Measurements from ENCODE around the gene DRC7.

Gene DRC7

GRCh38 chr16:57651344-57652333, 43.0 kb upstream of the DRC7 start:
- Histone ChIP-seq H3K9me3 (ENCODE audit: control insufficient read depth in 1 of 2, low read length in 2 of 2) (no peaks in the 10 kb centered on the region), H3K4me3 (ENCODE audit: low read depth in 1 of 2, low read length in 2 of 2) (no peak overlapping the region), H3K27ac (ENCODE audit: low read length) (no peak overlapping the region), H3K36me3 (ENCODE audit: control insufficient read depth in 1 of 2, insufficient read depth in 2 of 2, low read length in 2 of 2) (peaks cover 0 to 4% of the 10 kb centered on the region in 2 donors), H3K4me1 (ENCODE audit: control insufficient read depth in 1 of 2, insufficient read depth in 2 of 2, low read length in 2 of 2) (no peaks in the 10 kb centered on the region), H3K27me3 (ENCODE audit: low read depth, low read length) (no peaks in the 10 kb centered on the region)

- Histone ChIP-seq H3K4me1 (ENCODE audit: control insufficient read depth in 1 of 2, insufficient read depth in 2 of 2, low read length in 2 of 2) (no peaks in the 10 kb centered on the region), H3K4me3 (ENCODE audit: low read depth in 1 of 2, low read length in 2 of 2) (no peak overlapping the region), H3K9me3 (ENCODE audit: control insufficient read depth in 1 of 2, low read length in 2 of 2) (no peaks in the 10 kb centered on the region), H3K27me3 (ENCODE audit: low read depth, low read length) (no peaks in the 10 kb centered on the region), H3K36me3 (ENCODE audit: control insufficient read depth in 1 of 2, insufficient read depth in 2 of 2, low read length in 2 of 2) (peaks cover 0 to 4% of the 10 kb centered on the region in 2 donors), H3K27ac (ENCODE audit: low read length) (no peak overlapping the region)
Observed at GRCh38 chr16:57652695-57653471, 41.7 kb upstream of the DRC7 start.

GRCh38 chr16:57653936-57654335, 40.7 kb upstream of the DRC7 start:
- H3K27ac ChIP-seq (ENCODE audit: low read length), result no peak overlapping the region
- H3K27me3 ChIP-seq (ENCODE audit: low read depth, low read length), result no peaks in the 10 kb centered on the region
- no peak overlapping the region for H3K4me3 ChIP-seq (ENCODE audit: low read depth in 1 of 2, low read length in 2 of 2)
- H3K9me3 ChIP-seq (ENCODE audit: control insufficient read depth in 1 of 2, low read length in 2 of 2), result no peaks in the 10 kb centered on the region
- H3K36me3 ChIP-seq (ENCODE audit: control insufficient read depth in 1 of 2, insufficient read depth in 2 of 2, low read length in 2 of 2), result peaks cover 0 to 9% of the 10 kb centered on the region in 2 donors
- H3K4me1 ChIP-seq (ENCODE audit: control insufficient read depth in 1 of 2, insufficient read depth in 2 of 2, low read length in 2 of 2), result no peaks in the 10 kb centered on the region

GRCh38 chr16:57656342-57656955, 38.2 kb upstream of the DRC7 start:
- H3K36me3 ChIP-seq (ENCODE audit: control insufficient read depth in 1 of 2, insufficient read depth in 2 of 2, low read length in 2 of 2), result peaks cover 0 to 9% of the 10 kb centered on the region in 2 donors
- H3K27me3 ChIP-seq (ENCODE audit: low read depth, low read length), result no peaks in the 10 kb centered on the region
- no peaks in the 10 kb centered on the region for H3K9me3 ChIP-seq (ENCODE audit: control insufficient read depth in 1 of 2, low read length in 2 of 2)
- no peaks in the 10 kb centered on the region for H3K4me1 ChIP-seq (ENCODE audit: control insufficient read depth in 1 of 2, insufficient read depth in 2 of 2, low read length in 2 of 2)
- no peak overlapping the region for H3K27ac ChIP-seq (ENCODE audit: low read length)
- H3K4me3 ChIP-seq (ENCODE audit: low read depth in 1 of 2, low read length in 2 of 2), result no peak overlapping the region

- no peak overlapping the region for H3K27ac ChIP-seq (ENCODE audit: low read length)
- H3K4me3 ChIP-seq (ENCODE audit: low read depth in 1 of 2, low read length in 2 of 2), result no peak overlapping the region
- H3K4me1 ChIP-seq (ENCODE audit: control insufficient read depth in 1 of 2, insufficient read depth in 2 of 2, low read length in 2 of 2), result no peaks in the 10 kb centered on the region
- H3K9me3 ChIP-seq (ENCODE audit: control insufficient read depth in 1 of 2, low read length in 2 of 2), result no peaks in the 10 kb centered on the region
- peaks cover 0 to 9% of the 10 kb centered on the region in 2 donors for H3K36me3 ChIP-seq (ENCODE audit: control insufficient read depth in 1 of 2, insufficient read depth in 2 of 2, low read length in 2 of 2)
- H3K27me3 ChIP-seq (ENCODE audit: low read depth, low read length), result no peaks in the 10 kb centered on the region
Observed at GRCh38 chr16:57657228-57657627, 37.4 kb upstream of the DRC7 start.

GRCh38 chr16:57658130-57658877, 36.3 kb upstream of the DRC7 start:
- Histone ChIP-seq H3K4me1 (ENCODE audit: control insufficient read depth in 1 of 2, insufficient read depth in 2 of 2, low read length in 2 of 2) (no peaks in the 10 kb centered on the region), H3K9me3 (ENCODE audit: control insufficient read depth in 1 of 2, low read length in 2 of 2) (no peaks in the 10 kb centered on the region), H3K36me3 (ENCODE audit: control insufficient read depth in 1 of 2, insufficient read depth in 2 of 2, low read length in 2 of 2) (peaks cover 0 to 9% of the 10 kb centered on the region in 2 donors)

GRCh38 chr16:57658878-57659674, 35.5 kb upstream of the DRC7 start:
- Histone ChIP-seq H3K9me3 (ENCODE audit: control insufficient read depth in 1 of 2, low read length in 2 of 2) (no peaks in the 10 kb centered on the region), H3K4me3 (ENCODE audit: low read depth in 1 of 2, low read length in 2 of 2) (no peak overlapping the region), H3K4me1 (ENCODE audit: control insufficient read depth in 1 of 2, insufficient read depth in 2 of 2, low read length in 2 of 2) (no peaks in the 10 kb centered on the region), H3K27me3 (ENCODE audit: low read depth, low read length) (no peaks in the 10 kb centered on the region), H3K36me3 (ENCODE audit: control insufficient read depth in 1 of 2, insufficient read depth in 2 of 2, low read length in 2 of 2) (peaks cover 0 to 9% of the 10 kb centered on the region in 2 donors), H3K27ac (ENCODE audit: low read length) (no peak overlapping the region)

More at GRCh38 chr16:57658130-57658877, 36.3 kb upstream of the DRC7 start:
- H3K27ac ChIP-seq (ENCODE audit: low read length), result no peak overlapping the region
- H3K27me3 ChIP-seq (ENCODE audit: low read depth, low read length), result no peaks in the 10 kb centered on the region
- no peak overlapping the region for H3K4me3 ChIP-seq (ENCODE audit: low read depth in 1 of 2, low read length in 2 of 2)

GRCh38 chr16:57660715-57661463, 33.7 kb upstream of the DRC7 start:
- Histone ChIP-seq H3K27me3 (ENCODE audit: low read depth, low read length) (no peaks in the 10 kb centered on the region), H3K4me1 (ENCODE audit: control insufficient read depth in 1 of 2, insufficient read depth in 2 of 2, low read length in 2 of 2) (no peaks in the 10 kb centered on the region), H3K9me3 (ENCODE audit: control insufficient read depth in 1 of 2, low read length in 2 of 2) (no peaks in the 10 kb centered on the region), H3K27ac (ENCODE audit: low read length) (no peak overlapping the region), H3K36me3 (ENCODE audit: control insufficient read depth in 1 of 2, insufficient read depth in 2 of 2, low read length in 2 of 2) (peaks cover 0 to 9% of the 10 kb centered on the region in 2 donors), H3K4me3 (ENCODE audit: low read depth in 1 of 2, low read length in 2 of 2) (no peak overlapping the region)

- no peak overlapping the region for H3K4me3 ChIP-seq (ENCODE audit: low read depth in 1 of 2, low read length in 2 of 2)
- no peaks in the 10 kb centered on the region for H3K9me3 ChIP-seq (ENCODE audit: control insufficient read depth in 1 of 2, low read length in 2 of 2)
- H3K27me3 ChIP-seq (ENCODE audit: low read depth, low read length), result no peaks in the 10 kb centered on the region
- H3K27ac ChIP-seq (ENCODE audit: low read length), result no peak overlapping the region
- peaks cover 0 to 9% of the 10 kb centered on the region in 2 donors for H3K36me3 ChIP-seq (ENCODE audit: control insufficient read depth in 1 of 2, insufficient read depth in 2 of 2, low read length in 2 of 2)
- H3K4me1 ChIP-seq (ENCODE audit: control insufficient read depth in 1 of 2, insufficient read depth in 2 of 2, low read length in 2 of 2), result no peaks in the 10 kb centered on the region
Observed at GRCh38 chr16:57661510-57661909, 33.1 kb upstream of the DRC7 start.
